ENCODE measurements around the gene PHKA2.

GRCh38 chrX:18893536-18893935 lies 90.4 kb downstream of the PHKA2 start:
- TF ChIP-seq CTCF (IDR thresholded peaks at IDR 0.05; ENCODE audit: low read depth, low read length) (no peak), EZH2phosphoT487 (IDR thresholded peaks at IDR 0.05; ENCODE audit: low read depth) (no peak)

Measured in OCI-LY3 (cell line).